Liver (tissue), 9 donors: ENCODE measurements around the gene DOK1. TPM values are rescaled to one million over a fixed set of nuclear protein-coding genes. Genes with fewer than 3 reads are reported as not detected.

Experiments used
- DNase-seq: peaks from one replicate; pipeline ENCODE4 v3.0.0-alpha.2; 2017; ENCODE audit warnings: low spot score
- H3K27ac ChIP-seq, 2 donors: one replicate each; pipeline ENCODE4 v1.7.0; 2013; ENCODE audit warnings: inconsistent platforms in 2 of 2, low read length in 2 of 2, control low read depth in 1 of 2, low read depth in 1 of 2, mild to moderate bottlenecking in 1 of 2
- H3K27me3 ChIP-seq, 4 donors: one replicate each; pipeline versions ENCODE4 v1.6.1 to v1.7.0; 2013; ENCODE audit warnings: low read length in 3 of 4, inconsistent platforms in 1 of 4, mild to moderate bottlenecking in 1 of 4, moderate library complexity in 1 of 4; ENCODE audit not compliant: control insufficient read depth in 4 of 4, insufficient read depth in 4 of 4
- H3K36me3 ChIP-seq, 4 donors: one replicate each; pipeline versions ENCODE4 v1.6.1 to v1.7.0; 2013; ENCODE audit warnings: low read length in 3 of 4, mild to moderate bottlenecking in 3 of 4, low read depth in 1 of 4, moderate library complexity in 1 of 4; ENCODE audit not compliant: control insufficient read depth in 4 of 4, insufficient read depth in 3 of 4
- H3K4me1 ChIP-seq, 4 donors: one replicate each; pipeline versions ENCODE4 v1.6.1 to v1.7.0; 2013; ENCODE audit warnings: low read length in 3 of 4, mild to moderate bottlenecking in 3 of 4, moderate library complexity in 1 of 4; ENCODE audit not compliant: control insufficient read depth in 4 of 4, insufficient read depth in 4 of 4
- H3K4me3 ChIP-seq, 3 donors: one replicate each; pipeline versions ENCODE4 v1.6.1 to v1.7.0; 2013; ENCODE audit warnings: low read length in 3 of 3, control low read depth in 1 of 3, low read depth in 1 of 3, mild to moderate bottlenecking in 1 of 3
- H3K9ac ChIP-seq, 2 donors: one replicate each; pipeline ENCODE4 v1.7.0; 2013; ENCODE audit warnings: low read length in 2 of 2, mild to moderate bottlenecking in 2 of 2, moderate library complexity in 2 of 2, control low read depth in 1 of 2, low read depth in 1 of 2
- H3K9me3 ChIP-seq, 4 donors: one replicate each; pipeline versions ENCODE4 v1.6.1 to v1.7.0; 2013; ENCODE audit warnings: low read length in 3 of 4; ENCODE audit not compliant: control insufficient read depth in 4 of 4
- CTCF ChIP-seq: fragments of 150-350 bp; IDR thresholded peaks from 2 replicates; pipeline ENCODE4 v1.5.1; 2017; ENCODE audit warnings: improper control_type of control experiment, low read depth, low read length; ENCODE audit not compliant: missing input control
- EGR1 ChIP-seq, 2 donors: IDR thresholded peaks; 2 replicates each; pipeline ENCODE4 v1.6.1; 2016 to 2018; ENCODE audit warnings: antibody characterized with exemption in 2 of 2, low read depth in 2 of 2
- FOXA1 ChIP-seq: IDR thresholded peaks from 2 replicates; pipeline ENCODE4 v1.6.1; 2016; ENCODE audit warnings: antibody characterized with exemption
- FOXA2 ChIP-seq: IDR thresholded peaks from 2 replicates; pipeline ENCODE4 v1.6.1; 2016; ENCODE audit warnings: antibody characterized with exemption
- GABPA ChIP-seq, 2 donors: IDR thresholded peaks in 1 of 2; conservative IDR thresholded peaks in 1 of 2; 2 replicates each; pipeline ENCODE4 v1.6.1; 2016; ENCODE audit warnings: antibody characterized with exemption in 2 of 2, mild to moderate bottlenecking in 1 of 2, moderate library complexity in 1 of 2
- HNF4A ChIP-seq, 2 donors: conservative IDR thresholded peaks; 2 replicates each; pipeline ENCODE4 v1.6.1; 2016; ENCODE audit warnings: antibody characterized with exemption in 2 of 2, mild to moderate bottlenecking in 2 of 2
- HNF4G ChIP-seq: IDR thresholded peaks from 2 replicates; pipeline ENCODE4 v1.6.1; 2016; ENCODE audit warnings: antibody characterized with exemption
- JUND ChIP-seq, 2 donors: IDR thresholded peaks; 2 replicates each; pipeline ENCODE4 v1.6.1; 2016; ENCODE audit warnings: antibody characterized with exemption in 2 of 2
- NR2F2 ChIP-seq: IDR thresholded peaks from 2 replicates; pipeline ENCODE4 v1.6.1; 2016; ENCODE audit warnings: antibody characterized with exemption
- RXRA ChIP-seq, 2 donors: IDR thresholded peaks; 2 replicates each; pipeline ENCODE4 v1.6.1; 2017 to 2018; ENCODE audit warnings: antibody characterized with exemption in 2 of 2, mild to moderate bottlenecking in 1 of 2
- SP1 ChIP-seq: IDR thresholded peaks from 2 replicates; pipeline ENCODE4 v1.6.1; 2018; ENCODE audit warnings: antibody characterized with exemption, mild to moderate bottlenecking
- TAF1 ChIP-seq: conservative IDR thresholded peaks from 2 replicates; pipeline ENCODE4 v1.6.1; 2016; ENCODE audit warnings: antibody characterized with exemption, mild to moderate bottlenecking
- YY1 ChIP-seq: IDR thresholded peaks from 2 replicates; pipeline ENCODE4 v1.6.1; 2016; ENCODE audit warnings: antibody characterized with exemption, mild to moderate bottlenecking
- whole genome bisulfite sequencing: extraction: QIAGEN DNeasy Blood & Tissue Kit; methylation state at CpG from one replicate; pipeline ENCODE4 v1.1.7; 2013; 5-methylcytosine and 5-hydroxymethylcytosine counted together
- polyA plus RNA-seq, 2 donors: library from polyadenylated mRNA; stranded (reverse) in 1 of 2; unstranded in 1 of 2; fragments of 200-250 nt in 1 of 2; fragments of >200 nt in 1 of 2; fragmentation: Nextera tagmentation in 1 of 2; extraction: Ambion mirVana in 1 of 2; gene quantifications; one replicate each; pipeline versions ENCODE4 v1.2.1 to v1.2.3, GENCODE V29; 2013 to 2015
- total RNA-seq, 2 donors: library from RNA; depleted of rRNA; stranded (reverse); fragments of >200 nt; gene quantifications; one replicate each; pipeline ENCODE4 v1.2.3, GENCODE V29; 2014
- TF ChIP-seq, protein P1 (sequence below): IDR thresholded peaks from 2 replicates; pipeline ENCODE4 v1.6.1; 2016; ENCODE audit warnings: antibody characterized with exemption
- TF ChIP-seq, protein P2 (sequence below): IDR thresholded peaks from 2 replicates; pipeline ENCODE4 v1.6.1; 2016; ENCODE audit warnings: antibody characterized with exemption
- TF ChIP-seq, protein P3 (sequence below): IDR thresholded peaks from 2 replicates; pipeline ENCODE4 v1.6.1; 2016; ENCODE audit warnings: antibody characterized with exemption
- TF ChIP-seq, protein P4 (sequence below): IDR thresholded peaks from 2 replicates; pipeline ENCODE4 v1.6.1; 2016; ENCODE audit warnings: antibody characterized with exemption, mild to moderate bottlenecking
- donor health status: healthy.
- donor health status: healthy.
- donor health status: healthy.
- donor health status: healthy.
- donor health status: healthy.

The DOK1 gene
- total and polyA plus RNA-seq, 4 donors = 2.0 to 8.6 (median 4.1) TPM

- H3K36me3 ChIP-seq = no peaks in the 10 kb centered on the region
- H3K27me3 ChIP-seq = no peaks in the 10 kb centered on the region
These were observed 456 bp downstream of the DOK1 start for GRCh38 chr2:74554820-74555531.

DNA sequence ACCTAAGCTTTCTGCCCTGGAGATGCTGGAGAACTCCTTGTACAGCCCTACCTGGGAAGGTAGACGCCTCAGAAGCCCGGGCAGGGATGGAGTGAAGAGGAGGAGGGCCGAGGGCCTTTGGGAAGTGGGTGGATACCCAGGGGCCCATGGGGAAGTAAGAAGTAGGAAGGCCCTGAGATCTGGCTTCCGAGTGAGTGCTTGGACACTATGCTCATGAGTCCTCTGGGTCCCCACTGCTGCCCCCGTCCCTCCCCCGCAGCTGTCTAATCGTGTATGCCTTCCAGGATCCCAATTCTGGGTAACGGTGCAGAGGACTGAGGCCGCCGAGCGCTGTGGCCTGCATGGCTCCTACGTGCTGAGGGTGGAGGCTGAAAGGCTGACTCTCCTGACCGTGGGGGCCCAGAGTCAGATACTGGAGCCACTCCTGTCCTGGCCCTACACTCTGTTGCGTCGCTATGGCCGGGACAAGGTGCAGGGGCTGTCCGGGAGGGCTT, 1.1 kb downstream of the DOK1 start:
- no peak overlapping the region for H3K9ac ChIP-seq
- TF ChIP-seq, protein P1, sequence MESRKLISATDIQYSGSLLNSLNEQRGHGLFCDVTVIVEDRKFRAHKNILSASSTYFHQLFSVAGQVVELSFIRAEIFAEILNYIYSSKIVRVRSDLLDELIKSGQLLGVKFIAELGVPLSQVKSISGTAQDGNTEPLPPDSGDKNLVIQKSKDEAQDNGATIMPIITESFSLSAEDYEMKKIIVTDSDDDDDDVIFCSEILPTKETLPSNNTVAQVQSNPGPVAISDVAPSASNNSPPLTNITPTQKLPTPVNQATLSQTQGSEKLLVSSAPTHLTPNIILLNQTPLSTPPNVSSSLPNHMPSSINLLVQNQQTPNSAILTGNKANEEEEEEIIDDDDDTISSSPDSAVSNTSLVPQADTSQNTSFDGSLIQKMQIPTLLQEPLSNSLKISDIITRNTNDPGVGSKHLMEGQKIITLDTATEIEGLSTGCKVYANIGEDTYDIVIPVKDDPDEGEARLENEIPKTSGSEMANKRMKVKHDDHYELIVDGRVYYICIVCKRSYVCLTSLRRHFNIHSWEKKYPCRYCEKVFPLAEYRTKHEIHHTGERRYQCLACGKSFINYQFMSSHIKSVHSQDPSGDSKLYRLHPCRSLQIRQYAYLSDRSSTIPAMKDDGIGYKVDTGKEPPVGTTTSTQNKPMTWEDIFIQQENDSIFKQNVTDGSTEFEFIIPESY = no peak
- TF ChIP-seq NR2F2 (no peak), CTCF (no peak), YY1 (no peak), GABPA (IDR thresholded peaks at IDR 0.05 in 1 of 2, conservative IDR thresholded peaks at IDR 0.05 in 1 of 2) (no peak), FOXA2 (no peak), FOXA1 (no peak), HNF4G (no peak), JUND (IDR thresholded peaks at IDR 0.05) (no peak)
- WGBS = 78% methylated on average over 17 of the region's 17 CpGs
- H3K9me3 ChIP-seq = no peaks in the 10 kb centered on the region
- no peak overlapping the region for H3K27ac ChIP-seq
- peaks cover 0 to 4% (median 2%) of the 10 kb centered on the region in 4 donors for H3K4me1 ChIP-seq
- no peaks in the 10 kb centered on the region for H3K27me3 ChIP-seq
- no peaks in the 10 kb centered on the region for H3K36me3 ChIP-seq
- DNase-seq = no peak
- peak overlapping the region in 2 of 3 donors; percentile 53 to 62 for H3K4me3 ChIP-seq

More at GRCh38 chr2:74554820-74555531, 456 bp downstream of the DOK1 start:
- peak overlapping the region; percentile 40 to 53 for H3K27ac ChIP-seq
- 12% methylated on average over 58 of the region's 58 CpGs for WGBS
- H3K4me1 ChIP-seq = peaks cover 0 to 4% (median 2%) of the 10 kb centered on the region in 4 donors
- DNase-seq = peak; percentile 56
- no peak overlapping the region for H3K9ac ChIP-seq
- H3K4me3 ChIP-seq = peak overlapping the region; percentile 30 to 62 (median 53)
- TF ChIP-seq YY1 (peak; percentile 24), TAF1 (no peak)
- H3K9me3 ChIP-seq = no peaks in the 10 kb centered on the region

GRCh38 chr2:74556159-74556558, 1.6 kb downstream of the DOK1 start:
- Histone ChIP-seq H3K9me3 (no peaks in the 10 kb centered on the region), H3K4me1 (peaks cover 0 to 4% (median 2%) of the 10 kb centered on the region in 4 donors), H3K36me3 (no peaks in the 10 kb centered on the region), H3K9ac (no peak overlapping the region), H3K27ac (no peak overlapping the region), H3K27me3 (no peaks in the 10 kb centered on the region), H3K4me3 (no peak overlapping the region)
- WGBS = 86% methylated on average over 14 of the region's 14 CpGs
- no peak for DNase-seq
- TF ChIP-seq, protein P2, sequence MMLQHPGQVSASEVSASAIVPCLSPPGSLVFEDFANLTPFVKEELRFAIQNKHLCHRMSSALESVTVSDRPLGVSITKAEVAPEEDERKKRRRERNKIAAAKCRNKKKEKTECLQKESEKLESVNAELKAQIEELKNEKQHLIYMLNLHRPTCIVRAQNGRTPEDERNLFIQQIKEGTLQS = no peak
- TF ChIP-seq, protein P3, sequence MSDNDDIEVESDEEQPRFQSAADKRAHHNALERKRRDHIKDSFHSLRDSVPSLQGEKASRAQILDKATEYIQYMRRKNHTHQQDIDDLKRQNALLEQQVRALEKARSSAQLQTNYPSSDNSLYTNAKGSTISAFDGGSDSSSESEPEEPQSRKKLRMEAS = no peak
- no peak for TF ChIP-seq NR2F2
- no peak for TF ChIP-seq HNF4A (conservative IDR thresholded peaks at IDR 0.05)
- TF ChIP-seq JUND (IDR thresholded peaks at IDR 0.05) = no peak
- TF ChIP-seq, protein P4, sequence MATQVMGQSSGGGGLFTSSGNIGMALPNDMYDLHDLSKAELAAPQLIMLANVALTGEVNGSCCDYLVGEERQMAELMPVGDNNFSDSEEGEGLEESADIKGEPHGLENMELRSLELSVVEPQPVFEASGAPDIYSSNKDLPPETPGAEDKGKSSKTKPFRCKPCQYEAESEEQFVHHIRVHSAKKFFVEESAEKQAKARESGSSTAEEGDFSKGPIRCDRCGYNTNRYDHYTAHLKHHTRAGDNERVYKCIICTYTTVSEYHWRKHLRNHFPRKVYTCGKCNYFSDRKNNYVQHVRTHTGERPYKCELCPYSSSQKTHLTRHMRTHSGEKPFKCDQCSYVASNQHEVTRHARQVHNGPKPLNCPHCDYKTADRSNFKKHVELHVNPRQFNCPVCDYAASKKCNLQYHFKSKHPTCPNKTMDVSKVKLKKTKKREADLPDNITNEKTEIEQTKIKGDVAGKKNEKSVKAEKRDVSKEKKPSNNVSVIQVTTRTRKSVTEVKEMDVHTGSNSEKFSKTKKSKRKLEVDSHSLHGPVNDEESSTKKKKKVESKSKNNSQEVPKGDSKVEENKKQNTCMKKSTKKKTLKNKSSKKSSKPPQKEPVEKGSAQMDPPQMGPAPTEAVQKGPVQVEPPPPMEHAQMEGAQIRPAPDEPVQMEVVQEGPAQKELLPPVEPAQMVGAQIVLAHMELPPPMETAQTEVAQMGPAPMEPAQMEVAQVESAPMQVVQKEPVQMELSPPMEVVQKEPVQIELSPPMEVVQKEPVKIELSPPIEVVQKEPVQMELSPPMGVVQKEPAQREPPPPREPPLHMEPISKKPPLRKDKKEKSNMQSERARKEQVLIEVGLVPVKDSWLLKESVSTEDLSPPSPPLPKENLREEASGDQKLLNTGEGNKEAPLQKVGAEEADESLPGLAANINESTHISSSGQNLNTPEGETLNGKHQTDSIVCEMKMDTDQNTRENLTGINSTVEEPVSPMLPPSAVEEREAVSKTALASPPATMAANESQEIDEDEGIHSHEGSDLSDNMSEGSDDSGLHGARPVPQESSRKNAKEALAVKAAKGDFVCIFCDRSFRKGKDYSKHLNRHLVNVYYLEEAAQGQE = no peak
- no peak for TF ChIP-seq SP1
- no peak for TF ChIP-seq EGR1 (IDR thresholded peaks at IDR 0.05; ENCODE audit: low read depth in 2 of 2)
- no peak for TF ChIP-seq RXRA (IDR thresholded peaks at IDR 0.05)
- no peak for TF ChIP-seq HNF4G
- TF ChIP-seq TAF1 = no peak
- no peak for TF ChIP-seq YY1
- TF ChIP-seq FOXA2 = no peak
- no peak for TF ChIP-seq FOXA1
